ENCODE data around the gene COA7. TPM values are rescaled to one million over a fixed set of nuclear protein-coding genes. Genes with fewer than 3 reads are reported as not detected.

The COA7 gene
- total and polyA plus RNA-seq, 2 of the 8 experiments (the other 6 are each of a cell fraction or from before 2014, with no cell fraction given), result 23.2 to 61.8 TPM

- no peak for DNase-seq (ENCODE audit: low read depth in 1 of 2, low spot score in 2 of 2)
- no peaks in the 10 kb centered on the region for H3K4me1 ChIP-seq (replicated peaks in 1 of 4; ENCODE audit: control insufficient read depth in 3 of 4, insufficient read depth in 4 of 4, low read length in 3 of 4)
- H3K36me3 ChIP-seq (ENCODE audit: control insufficient read depth in 2 of 4, insufficient read depth in 4 of 4, low read length in 3 of 4), result no peaks in the 10 kb centered on the region
- no peak overlapping the region for H4K91ac ChIP-seq (replicated peaks; ENCODE audit: insufficient read length, low read length)
- no peak overlapping the region for H4K8ac ChIP-seq (ENCODE audit: extremely low read depth, insufficient read depth, low read length)
- no peak overlapping the region for H3K56ac ChIP-seq (replicated peaks; ENCODE audit: insufficient read length, low read depth, low read length)
- H2BK15ac ChIP-seq (ENCODE audit: low read length), result no peak overlapping the region
- no peaks in the 10 kb centered on the region for H3K79me1 ChIP-seq (ENCODE audit: low read depth, low read length)
- no peak overlapping the region for H3K4me2 ChIP-seq (ENCODE audit: insufficient read depth in 1 of 2, low read depth in 2 of 2, low read length in 2 of 2)
- ChIA-PET CTCF (ENCODE audit: partially characterized antibody) (interaction anchor here (1.0 to 1.2 kb wide), 3 partner anchors 9 to 191 kb away, joined by 3 to 6 read pairs (median 4); no protein-coding TSS in a partner anchor), POLR2A (ENCODE audit: partially characterized antibody) (no interaction called here)
- no peak overlapping the region for H3K27ac ChIP-seq (ENCODE audit: low read depth, low read length)
- H3K27me3 ChIP-seq (replicated peaks in 1 of 4; ENCODE audit: control insufficient read depth in 3 of 4, extremely low read depth in 1 of 4, insufficient read depth in 3 of 4, low read length in 3 of 4), result no peaks in the 10 kb centered on the region
- WGBS, 2 experiments (ENCODE audit: extremely low coverage in 1 of 2, insufficient coverage in 1 of 2, insufficient read length in 1 of 2, insufficient replicate concordance in 2 of 2, low coverage in 1 of 2, low lambda C conversion rate in 2 of 2, missing lambda C conversion rate in 1 of 2), result 87% methylated on average over 4 of the region's 4 CpGs; no CpG with 5 or more reads in 1 of the 2 experiments
- peaks cover 2% of the 10 kb centered on the region; the same call in 1 of the 2 replicates for H3K23me2 ChIP-seq (ENCODE audit: low read depth, low read length)
- no peak overlapping the region for H2AK5ac ChIP-seq (ENCODE audit: low read depth, low read length)
- H3K18ac ChIP-seq (ENCODE audit: extremely low read depth, low read length), result no peak overlapping the region
- H2BK12ac ChIP-seq (ENCODE audit: low read depth, low read length), result no peak overlapping the region
- H4K5ac ChIP-seq (ENCODE audit: insufficient read length, low read depth, low read length), result no peak overlapping the region
- no peaks in the 10 kb centered on the region for H4K20me1 ChIP-seq (replicated peaks in 1 of 2; ENCODE audit: control insufficient read depth in 1 of 2, insufficient read depth in 2 of 2, low read length in 2 of 2)
- no peak overlapping the region for H2BK120ac ChIP-seq (replicated peaks; ENCODE audit: low read depth, low read length)
- no peak overlapping the region for H3K4me3 ChIP-seq (ENCODE audit: extremely low read depth in 1 of 4, insufficient read depth in 2 of 4, low read depth in 3 of 4, low read length in 4 of 4)
- TF ChIP-seq POU5F1 (IDR thresholded peaks at IDR 0.05; ENCODE audit: low read depth, low read length) (no peak), SIRT6 (IDR thresholded peaks at IDR 0.05; ENCODE audit: low read length) (no peak), GTF2F1 (IDR thresholded peaks at IDR 0.05; ENCODE audit: borderline replicate concordance, low read depth, low read length) (no peak)
- no peak for FAIRE-seq
- H3K14ac ChIP-seq (ENCODE audit: insufficient read length), result no peak overlapping the region
- H3K4ac ChIP-seq (replicated peaks; ENCODE audit: insufficient read length, low read depth, low read length), result no peak overlapping the region
- no peak overlapping the region for H3K23ac ChIP-seq (ENCODE audit: insufficient read length)
- H2AFZ ChIP-seq (ENCODE audit: low read length), result no peak overlapping the region
- H3K9me3 ChIP-seq (ENCODE audit: insufficient read depth in 2 of 2, low read depth in 1 of 2, low read length in 1 of 2), result no peaks in the 10 kb centered on the region
- H2BK5ac ChIP-seq (ENCODE audit: low read depth, low read length), result no peak overlapping the region
- H2BK20ac ChIP-seq (ENCODE audit: low read length), result no peak overlapping the region
- no peaks in the 10 kb centered on the region for H3K79me2 ChIP-seq (ENCODE audit: control insufficient read depth in 1 of 2, insufficient read depth in 2 of 2, low read length in 2 of 2)
- no peak overlapping the region for H3K9ac ChIP-seq (replicated peaks in 1 of 4; ENCODE audit: extremely low read depth in 1 of 4, low read depth in 3 of 4, low read length in 3 of 4)
Measured at GRCh38 chr1:52713590-52713989, 15.4 kb upstream of the COA7 start.
